ENCODE results near the gene FNBP1. TPM values are rescaled to one million over a fixed set of nuclear protein-coding genes. Genes with fewer than 3 reads are reported as not detected.

Gene FNBP1
- total and polyA plus RNA-seq, 10 of the 15 experiments (the other 5 are each of a cell fraction or from before 2014, with no cell fraction given) = 64.5 to 353 (median 179) TPM

- TF ChIP-seq REST (IDR thresholded peaks at IDR 0.05; ENCODE audit: low read depth, low read length) (no peak), FOXM1 (IDR thresholded peaks at IDR 0.05; ENCODE audit: low read depth, low read length) (no peak), JUND (IDR thresholded peaks at IDR 0.05; ENCODE audit: low read depth, low read length) (no peak), SIX5 (IDR thresholded peaks at IDR 0.05; ENCODE audit: low read depth, low read length, severe bottlenecking) (no peak), SKIL (IDR thresholded peaks at IDR 0.05; ENCODE audit: low read depth, poor library complexity, severe bottlenecking) (no peak), ETV6 (conservative IDR thresholded peaks at IDR 0.05 in 1 of 2, IDR thresholded peaks at IDR 0.05 in 1 of 2; ENCODE audit: borderline replicate concordance in 1 of 2, low read depth in 1 of 2) (0 out of 4 replicates have a peak, but pooled peaks of 1 of the 2 experiments have one; percentile 2), CHD2 (IDR thresholded peaks at IDR 0.05; ENCODE audit: borderline replicate concordance, low read depth, low read length) (0 out of 2 replicates have a peak, but pooled peaks have one; percentile 0), SMAD5 (IDR thresholded peaks at IDR 0.05; ENCODE audit: low read depth) (no peak; the same call in 1 of the 2 replicates), BRCA1 (IDR thresholded peaks at IDR 0.05; ENCODE audit: low read depth, low read length) (no peak; the same call in 1 of the 2 replicates), CREB1 (IDR thresholded peaks at IDR 0.05; ENCODE audit: low read depth) (no peak), DPF2 (IDR thresholded peaks at IDR 0.05) (peak; percentile 6; the same call in 1 of the 2 replicates), ZBED1 (IDR thresholded peaks at IDR 0.05; ENCODE audit: borderline replicate concordance) (no peak), PAX5 (IDR thresholded peaks at IDR 0.05; ENCODE audit: borderline replicate concordance, low read depth, low read length) (peak; percentile 11; the same call in 1 of the 2 replicates), STAT1 (conservative IDR thresholded peaks at IDR 0.05) (no peak), NFXL1 (IDR thresholded peaks at IDR 0.05; ENCODE audit: borderline replicate concordance) (no peak), SMARCA5 (IDR thresholded peaks at IDR 0.05) (peak; percentile 45), POU2F2 (IDR thresholded peaks at IDR 0.05; ENCODE audit: borderline replicate concordance, low read depth, low read length) (peak; percentile 7; the same call in 1 of the 3 replicates), POLR2A (IDR thresholded peaks at IDR 0.05; ENCODE audit: low read depth, low read length) (peak; percentile 79), TCF7 (IDR thresholded peaks at IDR 0.05; ENCODE audit: borderline replicate concordance) (no peak)
- TF ChIP-seq, protein P1, sequence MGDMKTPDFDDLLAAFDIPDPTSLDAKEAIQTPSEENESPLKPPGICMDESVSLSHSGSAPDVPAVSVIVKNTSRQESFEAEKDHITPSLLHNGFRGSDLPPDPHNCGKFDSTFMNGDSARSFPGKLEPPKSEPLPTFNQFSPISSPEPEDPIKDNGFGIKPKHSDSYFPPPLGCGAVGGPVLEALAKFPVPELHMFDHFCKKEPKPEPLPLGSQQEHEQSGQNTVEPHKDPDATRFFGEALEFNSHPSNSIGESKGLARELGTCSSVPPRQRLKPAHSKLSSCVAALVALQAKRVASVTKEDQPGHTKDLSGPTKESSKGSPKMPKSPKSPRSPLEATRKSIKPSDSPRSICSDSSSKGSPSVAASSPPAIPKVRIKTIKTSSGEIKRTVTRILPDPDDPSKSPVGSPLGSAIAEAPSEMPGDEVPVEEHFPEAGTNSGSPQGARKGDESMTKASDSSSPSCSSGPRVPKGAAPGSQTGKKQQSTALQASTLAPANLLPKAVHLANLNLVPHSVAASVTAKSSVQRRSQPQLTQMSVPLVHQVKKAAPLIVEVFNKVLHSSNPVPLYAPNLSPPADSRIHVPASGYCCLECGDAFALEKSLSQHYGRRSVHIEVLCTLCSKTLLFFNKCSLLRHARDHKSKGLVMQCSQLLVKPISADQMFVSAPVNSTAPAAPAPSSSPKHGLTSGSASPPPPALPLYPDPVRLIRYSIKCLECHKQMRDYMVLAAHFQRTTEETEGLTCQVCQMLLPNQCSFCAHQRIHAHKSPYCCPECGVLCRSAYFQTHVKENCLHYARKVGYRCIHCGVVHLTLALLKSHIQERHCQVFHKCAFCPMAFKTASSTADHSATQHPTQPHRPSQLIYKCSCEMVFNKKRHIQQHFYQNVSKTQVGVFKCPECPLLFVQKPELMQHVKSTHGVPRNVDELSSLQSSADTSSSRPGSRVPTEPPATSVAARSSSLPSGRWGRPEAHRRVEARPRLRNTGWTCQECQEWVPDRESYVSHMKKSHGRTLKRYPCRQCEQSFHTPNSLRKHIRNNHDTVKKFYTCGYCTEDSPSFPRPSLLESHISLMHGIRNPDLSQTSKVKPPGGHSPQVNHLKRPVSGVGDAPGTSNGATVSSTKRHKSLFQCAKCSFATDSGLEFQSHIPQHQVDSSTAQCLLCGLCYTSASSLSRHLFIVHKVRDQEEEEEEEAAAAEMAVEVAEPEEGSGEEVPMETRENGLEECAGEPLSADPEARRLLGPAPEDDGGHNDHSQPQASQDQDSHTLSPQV (IDR thresholded peaks at IDR 0.05) = no peak
Measured at GRCh38 chr9:129885018-129885669, 157.8 kb downstream of the FNBP1 start (continued).
